Measurements from ENCODE around the gene XXYLT1. TPM values are rescaled to one million over a fixed set of nuclear protein-coding genes. Genes with fewer than 3 reads are reported as not detected.
A peak's percentile ranks its signal among the peaks of the same experiment; 100 is the strongest.

Gene XXYLT1
- total and polyA plus RNA-seq, 2 of the 8 experiments (the other 6 are each of a cell fraction or from before 2014, with no cell fraction given), result 18.9 to 23.8 TPM

DNA sequence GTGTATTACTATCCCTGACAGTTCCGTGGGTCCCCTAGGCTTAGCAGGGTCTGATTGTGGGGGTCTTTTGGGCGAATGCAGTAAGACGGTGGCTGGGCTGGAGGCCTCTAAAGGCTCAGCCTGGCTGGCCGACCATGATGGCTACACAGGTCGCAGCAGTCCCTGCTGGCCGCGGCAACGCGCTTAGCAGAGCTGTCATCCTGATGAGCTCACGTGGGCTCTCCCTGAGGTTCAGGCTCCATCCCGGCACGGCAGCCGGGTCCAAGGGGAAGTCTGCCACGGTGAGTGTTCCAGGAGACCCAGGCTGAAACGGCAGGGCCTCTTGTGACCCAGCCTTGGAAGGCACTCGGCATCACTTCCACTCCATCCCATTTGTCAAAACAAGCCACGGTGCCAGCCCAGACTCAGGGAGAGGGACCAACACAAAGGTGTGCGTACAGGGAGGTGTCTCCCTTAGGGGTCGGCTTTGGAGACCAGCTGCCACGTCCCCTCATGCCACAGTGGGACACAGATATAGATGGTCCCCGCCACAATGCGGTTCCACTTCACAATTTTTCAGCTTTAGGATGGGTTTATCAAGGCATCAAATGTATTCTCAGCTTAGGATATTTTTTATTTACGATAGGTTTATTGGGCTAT lies 101.8 kb downstream of the XXYLT1 start:
- POLR2A ChIA-PET (ENCODE audit: partially characterized antibody), result interaction anchor here (0.6 to 2.5 kb wide), 4 partner anchors 10 to 268 kb away, joined by 3 to 7 read pairs (median 4); no protein-coding TSS in a partner anchor
- no peak for TF ChIP-seq SP4 (IDR thresholded peaks at IDR 0.05; ENCODE audit: low read length)
- no peak for TF ChIP-seq KDM1A (IDR thresholded peaks at IDR 0.05; ENCODE audit: borderline replicate concordance, low read length)
- TF ChIP-seq CHD2 (IDR thresholded peaks at IDR 0.05; ENCODE audit: low read length), result no peak
- no peak for TF ChIP-seq ASH2L (IDR thresholded peaks at IDR 0.05; ENCODE audit: low read length)

More for the DNA sequence above, 101.8 kb downstream of the XXYLT1 start:
- Histone ChIP-seq H3K9me3 (ENCODE audit: insufficient read depth in 2 of 2, low read depth in 1 of 2, low read length in 1 of 2) (no peaks in the 10 kb centered on the region), H4K20me1 (replicated peaks in 1 of 2; ENCODE audit: control insufficient read depth in 1 of 2, insufficient read depth in 2 of 2, low read length in 2 of 2) (no peaks in the 10 kb centered on the region), H3K4ac (replicated peaks; ENCODE audit: insufficient read length, low read depth, low read length) (no peak overlapping the region), H3K36me3 (ENCODE audit: control insufficient read depth in 2 of 4, insufficient read depth in 4 of 4, low read length in 3 of 4) (no peaks in the 10 kb centered on the region), H3K79me1 (ENCODE audit: low read depth, low read length) (peaks cover 2% of the 10 kb centered on the region; the same call in 1 of the 2 replicates), H3K79me2 (ENCODE audit: control insufficient read depth in 1 of 2, insufficient read depth in 2 of 2, low read length in 2 of 2) (peaks cover 0 to 18% of the 10 kb centered on the region in 2 experiments; a peak in 1 of 4 replicates), H4K5ac (ENCODE audit: insufficient read length, low read depth, low read length) (no peak overlapping the region), H3K23ac (ENCODE audit: insufficient read length) (no peak overlapping the region), H4K8ac (ENCODE audit: extremely low read depth, insufficient read depth, low read length) (peak overlapping the region; percentile 7; the same call in 1 of the 2 replicates), H4K91ac (replicated peaks; ENCODE audit: insufficient read length, low read length) (no peak overlapping the region), H3K14ac (ENCODE audit: insufficient read length) (no peak overlapping the region), H3K4me2 (ENCODE audit: insufficient read depth in 1 of 2, low read depth in 2 of 2, low read length in 2 of 2) (no peak overlapping the region), H2BK120ac (replicated peaks; ENCODE audit: low read depth, low read length) (no peak overlapping the region), H3K27me3 (replicated peaks in 1 of 4; ENCODE audit: control insufficient read depth in 3 of 4, extremely low read depth in 1 of 4, insufficient read depth in 3 of 4, low read length in 3 of 4) (no peaks in the 10 kb centered on the region), H2BK15ac (ENCODE audit: low read length) (no peak overlapping the region), H3K18ac (ENCODE audit: extremely low read depth, low read length) (no peak overlapping the region), H2AK5ac (ENCODE audit: low read depth, low read length) (no peak overlapping the region), H2BK20ac (ENCODE audit: low read length) (no peak overlapping the region), H3K9ac (replicated peaks in 1 of 4; ENCODE audit: extremely low read depth in 1 of 4, low read depth in 3 of 4, low read length in 3 of 4) (no peak overlapping the region), H3K23me2 (ENCODE audit: low read depth, low read length) (no peaks in the 10 kb centered on the region), H3K56ac (replicated peaks; ENCODE audit: insufficient read length, low read depth, low read length) (no peak overlapping the region), H2BK12ac (ENCODE audit: low read depth, low read length) (peak overlapping the region; percentile 19; the same call in 1 of the 2 replicates), H2AFZ (ENCODE audit: low read length) (no peak overlapping the region), H3K27ac (ENCODE audit: low read depth, low read length) (no peak overlapping the region), H2BK5ac (ENCODE audit: low read depth, low read length) (no peak overlapping the region), H3K4me1 (replicated peaks in 1 of 4; ENCODE audit: control insufficient read depth in 3 of 4, insufficient read depth in 4 of 4, low read length in 3 of 4) (peaks cover 2 to 7% (median 6%) of the 10 kb centered on the region in 4 experiments; a peak in 6 of 7 replicates), H3K4me3 (ENCODE audit: extremely low read depth in 1 of 4, insufficient read depth in 2 of 4, low read depth in 3 of 4, low read length in 4 of 4) (no peak overlapping the region)
- WGBS, 2 experiments (ENCODE audit: extremely low coverage in 1 of 2, insufficient coverage in 1 of 2, insufficient read length in 1 of 2, insufficient replicate concordance in 2 of 2, low coverage in 1 of 2, low lambda C conversion rate in 2 of 2, missing lambda C conversion rate in 1 of 2), result 91% methylated on average over 21 of the region's 23 CpGs; no CpG with 5 or more reads in 1 of the 2 experiments
- no peak for DNase-seq (ENCODE audit: low read depth in 1 of 2, low spot score in 2 of 2)
- FAIRE-seq, result no peak
- CTCF ChIA-PET (ENCODE audit: partially characterized antibody), result interaction anchor here (0.8 to 1.7 kb wide), 5 partner anchors 8 to 71 kb away, joined by 3 to 4 read pairs (median 3); no protein-coding TSS in a partner anchor
